SK-N-SH (cell line): ENCODE results near the gene C19orf47. TPM values are rescaled to one million over a fixed set of nuclear protein-coding genes. Genes with fewer than 3 reads are reported as not detected.

Source experiments
- CTCF ChIA-PET: fragments of 300-600, 350-600 bp; formaldehyde crosslinking; extraction: SDS; loops from one replicate; lab custom pipeline; 2021; lab: Yijun Ruan, JAX
- POLR2A ChIA-PET: fragments of 350-600 bp; sonication (Branson Sonifier 250); formaldehyde crosslinking; extraction: SDS; loops from one replicate; lab custom pipeline; 2020; ENCODE audit warnings: antibody characterized with exemption, inconsistent platforms; lab: Yijun Ruan, JAX
- DNase-seq: peaks from one replicate; pipeline ENCODE4 v3.0.0; 2012
- H2AFZ ChIP-seq: fragments of 200-600 bp; sonication (generic); 2 replicates; pipeline ENCODE4 v1.8.1; 2016; ENCODE audit warnings: antibody characterized with exemption, mild to moderate bottlenecking, low read depth
- H3F3A ChIP-seq: fragments of 200-600 bp; sonication (generic); replicated peaks from 2 replicates; pipeline ENCODE3; 2016; ENCODE audit warnings: antibody characterized with exemption, mild to moderate bottlenecking; ENCODE audit not compliant: insufficient read depth
- H3K27ac ChIP-seq, 2 experiments: fragments of 200-500 bp in 1 of 2; fragments of 200-600 bp in 1 of 2; sonication (Bioruptor generic) in 1 of 2; sonication (generic), shearing (Covaris generic) in 1 of 2; 2 replicates each; pipeline versions ENCODE4 v1.5.1 to v1.6.1; 2014 to 2016; ENCODE audit warnings: low read depth in 2 of 2, inconsistent platforms in 1 of 2, low read length in 1 of 2, mild to moderate bottlenecking in 1 of 2, mixed read lengths in 1 of 2
- H3K27me3 ChIP-seq: fragments of 200-600 bp; sonication (generic), shearing (Covaris generic); 2 replicates; pipeline ENCODE4 v1.6.1; 2016; ENCODE audit warnings: mixed run types; ENCODE audit not compliant: insufficient read depth
- H3K36me3 ChIP-seq, 2 experiments: fragments of 200-500 bp in 1 of 2; fragments of 200-600 bp in 1 of 2; sonication (Bioruptor generic) in 1 of 2; sonication (generic) in 1 of 2; replicated peaks in 1 of 2; 2 replicates each; pipeline versions ENCODE3 to v1.5.1; 2014 to 2016; ENCODE audit warnings: low read length in 1 of 2, mild to moderate bottlenecking in 1 of 2; ENCODE audit not compliant: insufficient read depth in 2 of 2, control insufficient read depth in 1 of 2
- H3K4me1 ChIP-seq, 2 experiments: fragments of 200-500 bp in 1 of 2; fragments of 200-600 bp in 1 of 2; sonication (Bioruptor generic) in 1 of 2; sonication (generic), shearing (Covaris generic) in 1 of 2; 2 replicates each; pipeline versions ENCODE4 v1.5.1 to v1.6.1; 2014 to 2016; ENCODE audit warnings: low read depth in 1 of 2, low read length in 1 of 2, mixed run types in 1 of 2; ENCODE audit not compliant: insufficient read depth in 2 of 2, control insufficient read depth in 1 of 2
- H3K4me2 ChIP-seq: fragments of 200-600 bp; sonication (generic), shearing (Covaris generic); 2 replicates; pipeline ENCODE4 v1.6.1; 2017; ENCODE audit warnings: mixed run types
- H3K4me3 ChIP-seq, 2 experiments: fragments of 200-500 bp in 1 of 2; fragments of 200-600 bp in 1 of 2; sonication (Bioruptor generic) in 1 of 2; sonication (generic), shearing (Covaris generic) in 1 of 2; 2 replicates each; pipeline versions ENCODE4 v1.5.1 to v1.8.1; 2014 to 2016; ENCODE audit warnings: low read depth in 2 of 2, inconsistent platforms in 1 of 2, low read length in 1 of 2, mild to moderate bottlenecking in 1 of 2, mixed read lengths in 1 of 2, moderate library complexity in 1 of 2
- H3K79me2 ChIP-seq: fragments of 200-600 bp; sonication (generic); 2 replicates; pipeline ENCODE4 v1.8.1; 2017; ENCODE audit warnings: mild to moderate bottlenecking; ENCODE audit not compliant: insufficient read depth
- H3K9ac ChIP-seq: fragments of 200-600 bp; sonication (generic); 2 replicates; pipeline ENCODE4 v1.6.1; 2017; ENCODE audit warnings: mixed run types
- H3K9me2 ChIP-seq: fragments of 200-600 bp; sonication (generic); 2 replicates; pipeline ENCODE4 v1.6.1; 2017; ENCODE audit warnings: mixed run types
- H3K9me3 ChIP-seq: fragments of 200-600 bp; sonication (generic); 2 replicates; pipeline ENCODE4 v1.6.1; 2017; ENCODE audit warnings: mixed run types, mild to moderate bottlenecking, moderate library complexity
- H4K20me1 ChIP-seq: fragments of 200-600 bp; sonication (generic); 2 replicates; pipeline ENCODE4 v1.6.1; 2017; ENCODE audit warnings: mild to moderate bottlenecking, mixed run types; ENCODE audit not compliant: insufficient read depth
- EP300 ChIP-seq, 2 experiments: IDR thresholded peaks; 2 replicates each; pipeline versions ENCODE4 v1.4.0 to v1.6.1; 2012; ENCODE audit warnings: borderline replicate concordance in 1 of 2, low read depth in 1 of 2, low read length in 1 of 2
- EZH2phosphoT487 ChIP-seq: fragments of 200-600 bp; sonication (generic); IDR thresholded peaks from 2 replicates; pipeline ENCODE4 v1.6.1; 2017; ENCODE audit warnings: low read depth, mixed run types, mild to moderate bottlenecking, antibody characterized with exemption, moderate library complexity, borderline replicate concordance
- FOSL2 ChIP-seq: IDR thresholded peaks from 2 replicates; pipeline ENCODE4 v1.4.0; 2012; ENCODE audit warnings: low read depth, mild to moderate bottlenecking, moderate library complexity, borderline replicate concordance
- FOXJ3 ChIP-seq: sonication (generic); formaldehyde crosslinking; IDR thresholded peaks from 2 replicates; pipeline ENCODE4 v1.5.1; 2020; ENCODE audit warnings: mild to moderate bottlenecking, missing genetic modification reagents
- FOXM1 ChIP-seq: IDR thresholded peaks from 2 replicates; pipeline ENCODE4 v1.4.0; 2012; ENCODE audit warnings: low read depth, mild to moderate bottlenecking
- GATA2 ChIP-seq: sonication (generic); formaldehyde crosslinking; IDR thresholded peaks from 2 replicates; pipeline ENCODE4 v1.5.0; 2020; ENCODE audit warnings: mild to moderate bottlenecking, missing genetic modification reagents
- MEF2A ChIP-seq: IDR thresholded peaks from 2 replicates; pipeline ENCODE4 v1.4.0; 2012; ENCODE audit warnings: low read depth, borderline replicate concordance
- MXI1 ChIP-seq: IDR thresholded peaks from 2 replicates; pipeline ENCODE4 v1.6.1; 2012; ENCODE audit warnings: mild to moderate bottlenecking, low read depth, low read length, improper control_type of control experiment
- NFIC ChIP-seq: IDR thresholded peaks from 2 replicates; pipeline ENCODE4 v1.4.0; 2012; ENCODE audit warnings: borderline replicate concordance
- NRF1 ChIP-seq: IDR thresholded peaks from 2 replicates; pipeline ENCODE4 v1.6.1; 2012; ENCODE audit warnings: low read depth, mild to moderate bottlenecking, low read length
- POLR2AphosphoS5 ChIP-seq: IDR thresholded peaks from 2 replicates; pipeline ENCODE4 v1.6.1; 2012; ENCODE audit warnings: low read depth, low read length
- RFX5 ChIP-seq: IDR thresholded peaks from 2 replicates; pipeline ENCODE4 v1.6.1; 2012; ENCODE audit warnings: mild to moderate bottlenecking, improper control_type of control experiment, low read length
- SIN3A ChIP-seq: IDR thresholded peaks from 2 replicates; pipeline ENCODE4 v1.6.1; 2012; ENCODE audit warnings: low read depth, mild to moderate bottlenecking, low read length, moderate library complexity, borderline replicate concordance
- SMC3 ChIP-seq: IDR thresholded peaks from 2 replicates; pipeline ENCODE4 v1.6.1; 2012; ENCODE audit warnings: low read depth, low read length, improper control_type of control experiment
- TAF1 ChIP-seq: IDR thresholded peaks from 2 replicates; pipeline ENCODE4 v1.6.1; 2012; ENCODE audit warnings: low read depth, mild to moderate bottlenecking, low read length, moderate library complexity, borderline replicate concordance
- TCF12 ChIP-seq: IDR thresholded peaks from 2 replicates; pipeline ENCODE4 v1.4.0; 2012
- YY1 ChIP-seq: IDR thresholded peaks from 2 replicates; pipeline ENCODE4 v1.4.0; 2012; ENCODE audit warnings: low read depth, mild to moderate bottlenecking
- WGBS: methylation state at CpG from one replicate; pipeline ENCODE4 v1.1.6; 2017; ENCODE audit warnings: low lambda C conversion rate; 5-methylcytosine and 5-hydroxymethylcytosine counted together
- polyA plus RNA-seq, 3 experiments: library from polyadenylated mRNA; depleted of rRNA; stranded (reverse); fragments of >200 nt; gene quantifications; 2 replicates each; pipeline ENCODE4 v1.2.3, GENCODE V29; 2012
- TF ChIP-seq, protein P1 (sequence below): IDR thresholded peaks from 2 replicates; pipeline ENCODE4 v1.4.0; 2012; ENCODE audit warnings: low read depth, borderline replicate concordance
- TF ChIP-seq, protein P2 (sequence below): IDR thresholded peaks from 2 replicates; pipeline ENCODE4 v1.4.0; 2012; ENCODE audit warnings: low read depth
- TF ChIP-seq, protein P3 (sequence below): fragments of 200-600 bp; sonication (generic); IDR thresholded peaks from 2 replicates; pipeline ENCODE4 v1.6.1; 2017; ENCODE audit warnings: antibody characterized with exemption, mild to moderate bottlenecking, moderate library complexity
- TF ChIP-seq, protein P4 (sequence below): IDR thresholded peaks from 2 replicates; pipeline ENCODE4; 2012

C19orf47 gene
- polyA plus RNA-seq, 1 of the 3 experiments (the other 2 are of a cell fraction), result 17.2 TPM

DNA sequence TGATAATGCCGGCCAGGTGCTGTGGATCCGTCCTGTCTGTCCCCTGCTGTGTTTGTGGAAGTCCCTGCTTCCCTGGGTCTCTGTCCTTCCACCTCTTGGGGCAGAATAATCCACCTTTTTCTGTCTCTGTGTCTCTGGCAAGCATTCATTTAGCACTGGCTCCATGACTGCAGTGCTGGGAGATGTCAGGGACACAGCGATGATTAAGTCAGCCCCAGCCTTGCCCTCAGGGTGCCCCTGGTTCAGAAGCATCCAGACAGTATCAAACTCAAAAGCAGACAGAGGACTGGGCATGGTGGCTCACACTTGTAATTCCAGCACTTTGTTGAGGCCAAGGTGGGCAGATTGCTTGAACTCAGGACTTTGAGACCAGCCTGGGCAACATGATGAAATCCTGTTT lies 40.3 kb upstream of the C19orf47 start:
- H3K36me3 ChIP-seq, result no peaks in the 10 kb centered on the region
- H3K9me3 ChIP-seq, result no peaks in the 10 kb centered on the region
- ChIA-PET POLR2A (no interaction called here), CTCF (no interaction called here)
- H3K9me2 ChIP-seq, result no peaks in the 10 kb centered on the region
- no peaks in the 10 kb centered on the region for H4K20me1 ChIP-seq
- WGBS, result 84% methylated on average over 3 of the region's 3 CpGs
- TF ChIP-seq MEF2A, result no peak
- TF ChIP-seq FOSL2, result no peak
- TF ChIP-seq NRF1, result no peak
- no peak for TF ChIP-seq TCF12
- no peak for TF ChIP-seq TAF1
- TF ChIP-seq FOXM1, result no peak
- TF ChIP-seq NFIC, result no peak
- TF ChIP-seq, protein P1, sequence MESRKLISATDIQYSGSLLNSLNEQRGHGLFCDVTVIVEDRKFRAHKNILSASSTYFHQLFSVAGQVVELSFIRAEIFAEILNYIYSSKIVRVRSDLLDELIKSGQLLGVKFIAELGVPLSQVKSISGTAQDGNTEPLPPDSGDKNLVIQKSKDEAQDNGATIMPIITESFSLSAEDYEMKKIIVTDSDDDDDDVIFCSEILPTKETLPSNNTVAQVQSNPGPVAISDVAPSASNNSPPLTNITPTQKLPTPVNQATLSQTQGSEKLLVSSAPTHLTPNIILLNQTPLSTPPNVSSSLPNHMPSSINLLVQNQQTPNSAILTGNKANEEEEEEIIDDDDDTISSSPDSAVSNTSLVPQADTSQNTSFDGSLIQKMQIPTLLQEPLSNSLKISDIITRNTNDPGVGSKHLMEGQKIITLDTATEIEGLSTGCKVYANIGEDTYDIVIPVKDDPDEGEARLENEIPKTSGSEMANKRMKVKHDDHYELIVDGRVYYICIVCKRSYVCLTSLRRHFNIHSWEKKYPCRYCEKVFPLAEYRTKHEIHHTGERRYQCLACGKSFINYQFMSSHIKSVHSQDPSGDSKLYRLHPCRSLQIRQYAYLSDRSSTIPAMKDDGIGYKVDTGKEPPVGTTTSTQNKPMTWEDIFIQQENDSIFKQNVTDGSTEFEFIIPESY, result no peak
- TF ChIP-seq YY1, result no peak
- TF ChIP-seq EZH2phosphoT487, result no peak
- no peak for TF ChIP-seq POLR2AphosphoS5
- no peak overlapping the region for H2AFZ ChIP-seq
- no peak overlapping the region for H3K9ac ChIP-seq
- H3K27ac ChIP-seq, result no peak overlapping the region
- no peak overlapping the region for H3K4me2 ChIP-seq
- H3K27me3 ChIP-seq, result no peaks in the 10 kb centered on the region
- no peaks in the 10 kb centered on the region for H3F3A ChIP-seq
- H3K4me1 ChIP-seq, result no peaks in the 10 kb centered on the region
- no peaks in the 10 kb centered on the region for H3K79me2 ChIP-seq
- no peak for DNase-seq
- no peak overlapping the region for H3K4me3 ChIP-seq

DNA sequence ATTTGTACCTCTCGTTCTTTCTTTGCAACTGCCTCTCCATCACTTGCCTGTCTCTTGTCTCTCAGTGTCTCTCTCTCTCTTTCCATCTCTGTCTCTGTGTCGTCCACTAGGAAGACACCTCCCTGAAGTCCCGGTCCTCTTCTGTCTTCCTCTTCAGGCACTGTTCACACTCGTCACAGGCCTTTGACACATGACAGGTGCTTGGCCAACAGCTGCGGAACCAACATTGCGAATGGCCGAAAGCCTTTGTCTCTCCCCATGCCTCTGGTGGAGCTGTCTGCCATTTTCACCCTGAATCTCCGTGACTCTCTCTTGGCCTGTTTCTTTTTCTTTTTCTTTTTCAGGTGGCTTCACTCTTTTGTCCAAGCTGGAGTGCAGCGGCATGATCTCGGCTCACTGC lies 39.0 kb upstream of the C19orf47 start:
- no peak for DNase-seq
- no peak overlapping the region for H3K27ac ChIP-seq
- H3F3A ChIP-seq, result no peaks in the 10 kb centered on the region
- 85% methylated on average over 10 of the region's 10 CpGs for WGBS
- no peaks in the 10 kb centered on the region for H4K20me1 ChIP-seq
- no peaks in the 10 kb centered on the region for H3K36me3 ChIP-seq
- no peaks in the 10 kb centered on the region for H3K27me3 ChIP-seq
- H3K79me2 ChIP-seq, result no peaks in the 10 kb centered on the region
- ChIA-PET POLR2A (no interaction called here), CTCF (no interaction called here)
- no peak overlapping the region for H2AFZ ChIP-seq
- H3K9ac ChIP-seq, result no peak overlapping the region
- no peaks in the 10 kb centered on the region for H3K4me1 ChIP-seq
- no peak overlapping the region for H3K4me2 ChIP-seq
- no peaks in the 10 kb centered on the region for H3K9me2 ChIP-seq
- H3K9me3 ChIP-seq, result no peaks in the 10 kb centered on the region
- H3K4me3 ChIP-seq, result no peak overlapping the region
- TF ChIP-seq, protein P1, result no peak
- TF ChIP-seq TAF1, result no peak
- TF ChIP-seq MXI1, result no peak
- TF ChIP-seq SIN3A, result no peak
- TF ChIP-seq GATA2 (CRISPR knock-in tag), result no peak
- no peak for TF ChIP-seq FOXJ3 (CRISPR knock-in tag)
- no peak for TF ChIP-seq RFX5
- TF ChIP-seq, protein P2, sequence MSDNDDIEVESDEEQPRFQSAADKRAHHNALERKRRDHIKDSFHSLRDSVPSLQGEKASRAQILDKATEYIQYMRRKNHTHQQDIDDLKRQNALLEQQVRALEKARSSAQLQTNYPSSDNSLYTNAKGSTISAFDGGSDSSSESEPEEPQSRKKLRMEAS, result no peak
- TF ChIP-seq, protein P3, sequence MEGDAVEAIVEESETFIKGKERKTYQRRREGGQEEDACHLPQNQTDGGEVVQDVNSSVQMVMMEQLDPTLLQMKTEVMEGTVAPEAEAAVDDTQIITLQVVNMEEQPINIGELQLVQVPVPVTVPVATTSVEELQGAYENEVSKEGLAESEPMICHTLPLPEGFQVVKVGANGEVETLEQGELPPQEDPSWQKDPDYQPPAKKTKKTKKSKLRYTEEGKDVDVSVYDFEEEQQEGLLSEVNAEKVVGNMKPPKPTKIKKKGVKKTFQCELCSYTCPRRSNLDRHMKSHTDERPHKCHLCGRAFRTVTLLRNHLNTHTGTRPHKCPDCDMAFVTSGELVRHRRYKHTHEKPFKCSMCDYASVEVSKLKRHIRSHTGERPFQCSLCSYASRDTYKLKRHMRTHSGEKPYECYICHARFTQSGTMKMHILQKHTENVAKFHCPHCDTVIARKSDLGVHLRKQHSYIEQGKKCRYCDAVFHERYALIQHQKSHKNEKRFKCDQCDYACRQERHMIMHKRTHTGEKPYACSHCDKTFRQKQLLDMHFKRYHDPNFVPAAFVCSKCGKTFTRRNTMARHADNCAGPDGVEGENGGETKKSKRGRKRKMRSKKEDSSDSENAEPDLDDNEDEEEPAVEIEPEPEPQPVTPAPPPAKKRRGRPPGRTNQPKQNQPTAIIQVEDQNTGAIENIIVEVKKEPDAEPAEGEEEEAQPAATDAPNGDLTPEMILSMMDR, result no peak
- TF ChIP-seq NFIC, result no peak
- TF ChIP-seq EP300 (IDR thresholded peaks at IDR 0.05; ENCODE audit: borderline replicate concordance in 1 of 2, low read depth in 1 of 2, low read length in 1 of 2), result no peak
- no peak for TF ChIP-seq FOSL2
- TF ChIP-seq, protein P4, sequence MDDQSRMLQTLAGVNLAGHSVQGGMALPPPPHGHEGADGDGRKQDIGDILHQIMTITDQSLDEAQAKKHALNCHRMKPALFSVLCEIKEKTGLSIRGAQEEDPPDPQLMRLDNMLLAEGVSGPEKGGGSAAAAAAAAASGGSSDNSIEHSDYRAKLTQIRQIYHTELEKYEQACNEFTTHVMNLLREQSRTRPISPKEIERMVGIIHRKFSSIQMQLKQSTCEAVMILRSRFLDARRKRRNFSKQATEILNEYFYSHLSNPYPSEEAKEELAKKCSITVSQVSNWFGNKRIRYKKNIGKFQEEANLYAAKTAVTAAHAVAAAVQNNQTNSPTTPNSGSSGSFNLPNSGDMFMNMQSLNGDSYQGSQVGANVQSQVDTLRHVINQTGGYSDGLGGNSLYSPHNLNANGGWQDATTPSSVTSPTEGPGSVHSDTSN, result no peak
- TF ChIP-seq SMC3, result no peak
